Activated CD4-positive, alpha-beta T cell treated with anti-CD3 and anti-CD28 coated beads, Interleukin-2, amount 10 ng/mL, durations not matched to agents 7 days and 5 days (primary cell): ENCODE results near the gene RALA. TPM values are rescaled to one million over a fixed set of nuclear protein-coding genes. Genes with fewer than 3 reads are reported as not detected.

Source experiments
- CTCF ChIA-PET: fragments of 350-600 bp; sonication (Branson Sonifier 250); formaldehyde crosslinking; loops from one replicate; lab custom pipeline; 2021; ENCODE audit warnings: antibody characterized with exemption; lab: Charles Lee
- POLR2A ChIA-PET: fragments of 350-600 bp; sonication (Branson Sonifier 250); formaldehyde crosslinking; loops from one replicate; lab custom pipeline; 2021; ENCODE audit warnings: antibody characterized with exemption; lab: Charles Lee
- DNase-seq: peaks from one replicate; pipeline ENCODE4 v3.0.0-alpha.2; 2020
- H3K27ac Mint-ChIP-seq: one replicate; pipeline ENCODE4 v1.8.0; 2021; ENCODE audit warnings: mild to moderate bottlenecking, moderate library complexity, mixed read lengths
- H3K27me3 Mint-ChIP-seq: one replicate; pipeline ENCODE4 v1.8.0; 2021; ENCODE audit warnings: mixed read lengths
- H3K36me3 Mint-ChIP-seq: one replicate; pipeline ENCODE4 v1.8.0; 2021; ENCODE audit warnings: low read depth, mixed read lengths
- H3K4me1 Mint-ChIP-seq: one replicate; pipeline ENCODE4 v1.8.0; 2021; ENCODE audit warnings: mixed read lengths
- H3K4me3 Mint-ChIP-seq: one replicate; pipeline ENCODE4 v1.8.0; 2021; ENCODE audit warnings: mild to moderate bottlenecking, moderate library complexity, mixed read lengths
- H3K9me3 Mint-ChIP-seq: one replicate; pipeline ENCODE4 v1.8.0; 2021; ENCODE audit warnings: mixed read lengths
- total RNA-seq, 2 experiments: library from RNA; stranded (reverse); gene quantifications; one replicate each; pipeline ENCODE4 v1.2.3, GENCODE V29; 2021

RALA gene
- total RNA-seq, 2 experiments from 2014 or later = 34.1 to 34.2 TPM

GRCh38 chr7:39602351-39602750 lies 21.0 kb upstream of the RALA start:
- Mint-ChIP-seq H3K9me3 (peaks cover 2% of the 10 kb centered on the region), H3K36me3 (peaks cover 3% of the 10 kb centered on the region), H3K4me3 (no peak overlapping the region), H3K27ac (no peak overlapping the region), H3K4me1 (peaks cover 33% of the 10 kb centered on the region), H3K27me3 (peaks cover 2% of the 10 kb centered on the region)
- no peak for DNase-seq
- POLR2A ChIA-PET = no interaction called here
- CTCF ChIA-PET = no interaction called here

- H3K36me3 Mint-ChIP-seq = peaks cover 3% of the 10 kb centered on the region
- H3K27me3 Mint-ChIP-seq = peaks cover 3% of the 10 kb centered on the region
- peaks cover 2% of the 10 kb centered on the region for H3K9me3 Mint-ChIP-seq
- DNase-seq = no peak
- ChIA-PET CTCF (no interaction called here), POLR2A (no interaction called here)
- H3K4me1 Mint-ChIP-seq = peaks cover 45% of the 10 kb centered on the region
- no peak overlapping the region for H3K27ac Mint-ChIP-seq
- no peak overlapping the region for H3K4me3 Mint-ChIP-seq
Measured at GRCh38 chr7:39603924-39604323, 19.4 kb upstream of the RALA start.

- H3K27me3 Mint-ChIP-seq = peaks cover 9% of the 10 kb centered on the region
- H3K27ac Mint-ChIP-seq = no peak overlapping the region
- H3K9me3 Mint-ChIP-seq = peaks cover 2% of the 10 kb centered on the region
- H3K4me3 Mint-ChIP-seq = no peak overlapping the region
- no peak for DNase-seq
- CTCF ChIA-PET = no interaction called here
- peaks cover 3% of the 10 kb centered on the region for H3K36me3 Mint-ChIP-seq
- H3K4me1 Mint-ChIP-seq = peaks cover 54% of the 10 kb centered on the region
- POLR2A ChIA-PET = no interaction called here
Measured at GRCh38 chr7:39605087-39605486, 18.3 kb upstream of the RALA start.

DNA sequence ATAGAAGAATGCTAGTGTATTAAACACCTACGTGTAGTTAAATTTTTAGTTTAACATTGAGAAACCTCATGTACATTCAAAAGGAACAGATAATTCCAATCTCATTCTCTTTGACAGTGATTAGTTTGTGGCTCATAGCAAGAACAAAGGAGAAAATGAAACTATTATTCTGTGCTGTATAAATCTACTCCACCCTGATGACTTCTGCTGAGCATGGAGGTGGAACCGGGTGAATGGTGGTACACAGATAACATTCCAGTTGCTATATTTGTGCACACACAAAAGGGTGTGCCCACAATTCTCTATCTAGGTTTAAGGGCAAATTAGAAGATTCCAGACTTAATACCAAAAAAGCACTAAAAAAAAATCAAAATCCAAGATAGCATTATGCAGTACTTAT lies 17.0 kb upstream of the RALA start:
- Mint-ChIP-seq H3K27ac (no peak overlapping the region), H3K4me3 (no peak overlapping the region), H3K4me1 (peaks cover 56% of the 10 kb centered on the region), H3K9me3 (peaks cover 2% of the 10 kb centered on the region), H3K36me3 (peaks cover 3% of the 10 kb centered on the region), H3K27me3 (peaks cover 9% of the 10 kb centered on the region)
- DNase-seq = no peak
- ChIA-PET POLR2A (no interaction called here), CTCF (no interaction called here)

GRCh38 chr7:39606941-39607340 lies 16.4 kb upstream of the RALA start:
- no peak for DNase-seq
- Mint-ChIP-seq H3K27ac (no peak overlapping the region), H3K36me3 (peaks cover 3% of the 10 kb centered on the region), H3K4me1 (peaks cover 56% of the 10 kb centered on the region), H3K27me3 (peaks cover 8% of the 10 kb centered on the region), H3K4me3 (no peak overlapping the region), H3K9me3 (peaks cover 2% of the 10 kb centered on the region)
- CTCF ChIA-PET = no interaction called here
- POLR2A ChIA-PET = no interaction called here

- peaks cover 56% of the 10 kb centered on the region for H3K4me1 Mint-ChIP-seq
- CTCF ChIA-PET = no interaction called here
- H3K27ac Mint-ChIP-seq = no peak overlapping the region
- H3K4me3 Mint-ChIP-seq = no peak overlapping the region
- POLR2A ChIA-PET = no interaction called here
- peaks cover 10% of the 10 kb centered on the region for H3K27me3 Mint-ChIP-seq
- H3K36me3 Mint-ChIP-seq = peaks cover 3% of the 10 kb centered on the region
- H3K9me3 Mint-ChIP-seq = peaks cover 2% of the 10 kb centered on the region
- DNase-seq = no peak
Measured at GRCh38 chr7:39607865-39608264, 15.5 kb upstream of the RALA start.

DNA sequence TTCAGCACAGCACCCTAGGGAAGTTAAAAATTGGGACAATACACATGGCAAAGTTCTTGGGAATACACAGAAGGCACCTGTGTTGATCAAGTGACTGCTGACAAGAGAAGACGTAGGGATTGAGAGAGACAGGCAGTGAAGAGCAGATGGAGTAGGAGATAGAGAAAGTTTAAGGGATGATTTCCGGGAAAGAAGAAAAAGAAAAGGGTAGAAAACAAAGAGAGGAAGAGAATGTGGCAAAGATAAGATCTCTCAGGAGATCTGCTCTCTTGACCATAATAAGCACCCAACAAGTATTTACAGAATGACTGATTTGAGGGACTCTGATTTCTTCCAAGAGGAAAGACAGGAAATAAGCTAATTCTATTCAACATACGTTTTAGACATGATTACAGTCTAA lies 15.1 kb upstream of the RALA start:
- Mint-ChIP-seq H3K4me1 (peaks cover 56% of the 10 kb centered on the region), H3K27me3 (peaks cover 10% of the 10 kb centered on the region), H3K9me3 (peaks cover 2% of the 10 kb centered on the region), H3K4me3 (peak overlapping the region; percentile 14), H3K27ac (peak overlapping the region; percentile 14), H3K36me3 (peaks cover 3% of the 10 kb centered on the region)
- no peak for DNase-seq
- CTCF ChIA-PET = interaction anchor here (2.1 kb wide), 1 partner anchor 18 kb away, joined by 6 read pairs; no protein-coding TSS in a partner anchor
- POLR2A ChIA-PET = no interaction called here

GRCh38 chr7:39609113-39609934 lies 14.0 kb upstream of the RALA start:
- Mint-ChIP-seq H3K27ac (no peak overlapping the region), H3K36me3 (peaks cover 3% of the 10 kb centered on the region), H3K4me1 (peaks cover 49% of the 10 kb centered on the region), H3K27me3 (peaks cover 10% of the 10 kb centered on the region), H3K4me3 (no peak overlapping the region), H3K9me3 (peaks cover 2% of the 10 kb centered on the region)
- POLR2A ChIA-PET = interaction anchor here (0.7 to 1.3 kb wide), 2 partner anchors 9 to 124 kb away, joined by 3 to 4 read pairs; no protein-coding TSS in a partner anchor
- no peak for DNase-seq
- CTCF ChIA-PET = interaction anchor here (0.6 to 2.1 kb wide), 4 partner anchors 12 to 141 kb away, joined by 3 to 6 read pairs (median 4); no protein-coding TSS in a partner anchor

- Mint-ChIP-seq H3K36me3 (peaks cover 3% of the 10 kb centered on the region), H3K27ac (no peak overlapping the region), H3K27me3 (peaks cover 10% of the 10 kb centered on the region), H3K4me1 (peaks cover 46% of the 10 kb centered on the region), H3K4me3 (no peak overlapping the region), H3K9me3 (peaks cover 2% of the 10 kb centered on the region)
- POLR2A ChIA-PET = interaction anchor here (0.7 to 1.3 kb wide), 2 partner anchors 8 to 123 kb away, joined by 3 to 4 read pairs; no protein-coding TSS in a partner anchor
- CTCF ChIA-PET = interaction anchor here (1.1 to 2.1 kb wide), 2 partner anchors 12 to 17 kb away, joined by 3 to 6 read pairs; no protein-coding TSS in a partner anchor
- DNase-seq = no peak
Measured at GRCh38 chr7:39609935-39610263, 13.5 kb upstream of the RALA start.

GRCh38 chr7:39613577-39613976 lies 9.8 kb upstream of the RALA start:
- CTCF ChIA-PET = interaction anchor here (0.5 kb wide), 1 partner anchor 16 kb away, joined by 5 read pairs; no protein-coding TSS in a partner anchor
- Mint-ChIP-seq H3K9me3 (no peaks in the 10 kb centered on the region), H3K4me1 (peaks cover 14% of the 10 kb centered on the region), H3K36me3 (no peaks in the 10 kb centered on the region), H3K27ac (no peak overlapping the region), H3K27me3 (peaks cover 23% of the 10 kb centered on the region), H3K4me3 (no peak overlapping the region)
- no peak for DNase-seq
- POLR2A ChIA-PET = no interaction called here

DNA sequence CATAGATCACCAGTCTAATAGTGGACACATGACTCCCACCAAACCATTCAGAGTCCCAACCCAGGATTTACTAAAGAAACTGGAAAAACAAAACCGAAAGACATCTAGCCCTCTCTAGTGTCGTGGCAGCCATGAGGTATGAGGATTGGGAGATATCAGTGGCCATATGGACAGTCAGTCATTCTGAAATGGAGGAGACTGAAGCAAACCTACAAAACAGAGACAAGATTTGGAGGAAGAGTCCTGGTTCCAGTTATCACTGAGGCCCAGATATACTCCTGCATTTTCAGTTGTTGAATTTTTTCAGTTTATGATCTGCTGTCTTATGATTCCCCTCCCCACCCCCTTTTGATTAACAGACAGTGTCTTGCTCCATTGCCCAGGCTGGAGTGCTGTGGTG lies 9.1 kb upstream of the RALA start:
- peaks cover 18% of the 10 kb centered on the region for H3K27me3 Mint-ChIP-seq
- H3K36me3 Mint-ChIP-seq = no peaks in the 10 kb centered on the region
- H3K9me3 Mint-ChIP-seq = no peaks in the 10 kb centered on the region
- ChIA-PET CTCF (no interaction called here), POLR2A (no interaction called here)
- DNase-seq = no peak
- H3K27ac Mint-ChIP-seq = peak overlapping the region; percentile 55
- H3K4me1 Mint-ChIP-seq = peaks cover 7% of the 10 kb centered on the region
- H3K4me3 Mint-ChIP-seq = no peak overlapping the region

DNA sequence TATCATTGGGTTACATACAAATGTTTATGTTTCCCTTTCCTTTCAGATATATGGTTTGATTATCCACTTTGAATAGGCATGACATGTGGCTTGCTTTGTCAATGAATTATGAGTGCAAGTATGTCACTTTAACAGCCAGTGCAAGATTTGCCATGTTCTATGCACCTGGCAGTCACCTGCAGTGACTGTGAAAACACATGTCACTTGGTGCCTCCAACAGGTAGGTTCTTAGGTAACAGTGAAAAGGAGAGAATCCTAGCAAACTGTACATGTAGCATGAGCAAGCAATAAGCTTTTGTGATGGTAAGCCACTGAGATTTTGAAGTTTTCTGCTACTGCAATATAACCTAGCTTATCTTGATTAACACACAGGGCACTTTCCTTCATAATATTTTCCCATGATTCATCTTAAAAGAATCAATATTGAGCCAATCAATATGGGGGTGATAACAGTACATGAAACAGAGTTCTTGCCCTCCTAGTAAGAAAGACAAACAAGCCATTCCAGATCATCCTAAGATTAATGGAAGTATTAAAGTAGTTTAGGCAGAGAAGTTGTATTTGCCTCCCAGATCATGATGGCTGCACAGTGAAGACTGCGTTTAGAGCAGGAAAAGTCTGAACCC lies 7.9 kb upstream of the RALA start:
- POLR2A ChIA-PET = no interaction called here
- no peak overlapping the region for H3K27ac Mint-ChIP-seq
- H3K27me3 Mint-ChIP-seq = peaks cover 16% of the 10 kb centered on the region
- no peaks in the 10 kb centered on the region for H3K36me3 Mint-ChIP-seq
- no peak overlapping the region for H3K4me3 Mint-ChIP-seq
- no peaks in the 10 kb centered on the region for H3K4me1 Mint-ChIP-seq
- no peak for DNase-seq
- CTCF ChIA-PET = interaction anchor here (1.5 kb wide), 1 partner anchor 16 kb away, joined by 4 read pairs; no protein-coding TSS in a partner anchor
- H3K9me3 Mint-ChIP-seq = no peaks in the 10 kb centered on the region

DNA sequence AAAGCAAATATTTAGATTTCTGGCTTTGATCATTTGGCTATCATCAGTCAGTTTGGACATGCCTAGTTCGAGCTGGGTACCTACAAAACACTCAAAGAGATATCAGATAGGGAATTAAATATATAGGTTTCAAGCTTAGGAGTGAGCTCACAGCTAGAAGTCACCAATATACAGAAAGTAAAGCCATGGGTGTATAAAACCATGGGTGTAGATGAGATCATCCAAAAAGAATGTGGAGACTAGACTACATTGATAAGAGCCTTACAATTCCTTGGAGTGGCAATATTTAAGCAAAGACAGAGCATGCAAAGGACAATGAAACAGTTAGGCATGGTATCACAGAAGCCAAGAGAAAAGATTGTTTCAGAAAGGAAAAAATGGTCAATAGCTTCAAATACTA lies 7.2 kb upstream of the RALA start:
- H3K9me3 Mint-ChIP-seq = no peaks in the 10 kb centered on the region
- DNase-seq = no peak
- H3K36me3 Mint-ChIP-seq = no peaks in the 10 kb centered on the region
- ChIA-PET POLR2A (no interaction called here), CTCF (interaction anchor here (1.5 kb wide), 1 partner anchor 15 kb away, joined by 4 read pairs; no protein-coding TSS in a partner anchor)
- no peak overlapping the region for H3K4me3 Mint-ChIP-seq
- peaks cover 16% of the 10 kb centered on the region for H3K27me3 Mint-ChIP-seq
- H3K4me1 Mint-ChIP-seq = no peaks in the 10 kb centered on the region
- H3K27ac Mint-ChIP-seq = no peak overlapping the region
